ENCODE results near the gene GLT1D1.

GRCh38 chr12:128942960-128943477 lies 89.7 kb downstream of the GLT1D1 start:
- TF ChIP-seq EZH2 (IDR thresholded peaks at IDR 0.05; ENCODE audit: low read length, unreplicated experiment): no peak
- no peak for TF ChIP-seq CTCF (conservative IDR thresholded peaks at IDR 0.05; ENCODE audit: low read depth, low read length)
- no peak for TF ChIP-seq EZH2phosphoT487 (IDR thresholded peaks at IDR 0.05; ENCODE audit: borderline replicate concordance, low read length)

Data from PC-3 (cell line).